HepG2 (cell line): Measurements from ENCODE around the gene ATG9A. TPM values are rescaled to one million over a fixed set of nuclear protein-coding genes. Genes with fewer than 3 reads are reported as not detected.

ENCODE experiments used
- CCAR2 ChIP-seq: fragments of 200-400 bp; formaldehyde crosslinking; optimal IDR thresholded peaks from 2 replicates; pipeline ENCODE3; 2018; ENCODE audit warnings: low read depth, mild to moderate bottlenecking, low read length, moderate library complexity
- CCDC6 ChIP-seq: sonication (generic); formaldehyde crosslinking; IDR thresholded peaks from 2 replicates; pipeline ENCODE4 v1.8.1; 2022; ENCODE audit warnings: mild to moderate bottlenecking, missing genetic modification reagents, moderate library complexity
- CREM ChIP-seq, 2 experiments: sonication (generic) in 1 of 2; formaldehyde crosslinking in 1 of 2; IDR thresholded peaks; 2 replicates each; pipeline versions ENCODE4 v1.4.0 to v1.6.1; 2016 to 2020; ENCODE audit warnings: antibody characterized with exemption in 1 of 2, mild to moderate bottlenecking in 1 of 2, missing genetic modification reagents in 1 of 2
- HNRNPK ChIP-seq: fragments of 200-400 bp; formaldehyde crosslinking; IDR thresholded peaks from 2 replicates; pipeline ENCODE4 v1.6.1; 2018; ENCODE audit warnings: low read length, low read depth, moderate library complexity, mild to moderate bottlenecking; ENCODE audit not compliant: poor library complexity, severe bottlenecking
- MAFF ChIP-seq: IDR thresholded peaks from 2 replicates; pipeline ENCODE4 v1.6.1; 2011; ENCODE audit warnings: low read depth, low read length, improper control_type of control experiment
- MBD4 ChIP-seq: IDR thresholded peaks from 2 replicates; pipeline ENCODE4 v1.6.1; 2012; ENCODE audit warnings: low read length, inconsistent platforms, borderline replicate concordance
- NCOA5 ChIP-seq: sonication (generic); formaldehyde crosslinking; IDR thresholded peaks from 2 replicates; pipeline ENCODE4 v1.4.0; 2020; ENCODE audit warnings: missing genetic modification reagents
- NR2F2 ChIP-seq: IDR thresholded peaks from 2 replicates; pipeline ENCODE4 v1.6.1; 2012; ENCODE audit warnings: low read depth, inconsistent platforms, borderline replicate concordance
- PLRG1 ChIP-seq: fragments of 450-650 bp; conservative IDR thresholded peaks from 2 replicates; pipeline ENCODE4 v1.6.1; 2016
- SMAD1 ChIP-seq: sonication (generic); formaldehyde crosslinking; IDR thresholded peaks from 2 replicates; pipeline ENCODE4 v1.4.0; 2020; ENCODE audit warnings: missing genetic modification reagents, low read depth, mild to moderate bottlenecking, borderline replicate concordance
- SNAPC2 ChIP-seq: sonication (generic); formaldehyde crosslinking; IDR thresholded peaks from 2 replicates; pipeline ENCODE4 v1.8.1; 2022; ENCODE audit warnings: mild to moderate bottlenecking, missing genetic modification reagents
- SOX6 ChIP-seq, 2 experiments: fragments of 450-650 bp in 1 of 2; sonication (generic) in 1 of 2; formaldehyde crosslinking in 1 of 2; IDR thresholded peaks; 2 replicates each; pipeline versions ENCODE4 v1.4.0 to v1.6.1; 2017 to 2020; ENCODE audit warnings: antibody characterized with exemption in 1 of 2, mild to moderate bottlenecking in 1 of 2, missing genetic modification reagents in 1 of 2
- ZEB1 ChIP-seq: IDR thresholded peaks from 2 replicates; pipeline ENCODE4 v1.6.1; 2012; ENCODE audit warnings: mild to moderate bottlenecking, low read depth, inconsistent platforms; ENCODE audit not compliant: insufficient replicate concordance
- ZFP1 ChIP-seq: IDR thresholded peaks from 2 replicates; pipeline ENCODE4 v1.6.1; 2016
- ZNF101 ChIP-seq: sonication (generic); formaldehyde crosslinking; IDR thresholded peaks from 2 replicates; pipeline ENCODE4 v1.4.0; 2020; ENCODE audit warnings: mild to moderate bottlenecking, low read depth, missing genetic modification reagents, borderline replicate concordance
- ZNF232 ChIP-seq: sonication (generic); formaldehyde crosslinking; IDR thresholded peaks from 2 replicates; pipeline ENCODE4 v1.4.0; 2020; ENCODE audit warnings: missing genetic modification reagents, borderline replicate concordance
- ZNF317 ChIP-seq: sonication (generic); formaldehyde crosslinking; IDR thresholded peaks from 2 replicates; pipeline ENCODE4 v1.5.0; 2020; ENCODE audit warnings: mild to moderate bottlenecking, missing genetic modification reagents
- ZNF343 ChIP-seq: sonication (generic); formaldehyde crosslinking; IDR thresholded peaks from 2 replicates; pipeline ENCODE4 v1.4.0; 2020; ENCODE audit warnings: mild to moderate bottlenecking, missing genetic modification reagents
- ZNF569 ChIP-seq: sonication (generic); formaldehyde crosslinking; IDR thresholded peaks from 2 replicates; pipeline ENCODE4 v1.5.0; 2020; ENCODE audit warnings: mild to moderate bottlenecking, missing genetic modification reagents, moderate library complexity, borderline replicate concordance
- ZNF644 ChIP-seq: IDR thresholded peaks from 2 replicates; pipeline ENCODE4 v1.6.1; 2016; ENCODE audit warnings: low read depth
- ZNF7 ChIP-seq: IDR thresholded peaks from 2 replicates; pipeline ENCODE4 v1.6.1; 2016; ENCODE audit warnings: missing biosample characterization, missing genetic modification reagents
- ZNF782 ChIP-seq: sonication (generic); formaldehyde crosslinking; IDR thresholded peaks from 2 replicates; pipeline ENCODE4 v1.4.0; 2020; ENCODE audit warnings: missing genetic modification reagents, mild to moderate bottlenecking, borderline replicate concordance
- polyA plus RNA-seq, 8 experiments: library from polyadenylated mRNA; depleted of rRNA in 3 of 8; stranded (reverse) in 7 of 8; unstranded in 1 of 8; fragments of >200 nt; fragmentation: Illumina TruSeq in 4 of 8; extraction: Trizol in 4 of 8; gene quantifications; 2 replicates each; pipeline versions ENCODE4 v1.2.1 to v1.2.3, GENCODE V29; 2011 to 2016; ENCODE audit warnings: low read depth in 4 of 8, missing spikeins in 1 of 8, mixed read lengths in 1 of 8; ENCODE audit not compliant: insufficient read depth in 1 of 8
- total RNA-seq, 5 experiments: library from RNA; depleted of rRNA; stranded (reverse); fragments of >200 nt; fragmentation: Illumina TruSeq; extraction: Trizol; gene quantifications; 2 replicates each; pipeline ENCODE4 v1.2.3, GENCODE V29; 2016; ENCODE audit warnings: low read depth in 1 of 5
- TF ChIP-seq, protein P1 (sequence below): IDR thresholded peaks from 2 replicates; pipeline ENCODE4 v1.6.1; 2016; ENCODE audit warnings: low read depth, control low read depth
- TF ChIP-seq, protein P2 (sequence below): sonication (generic); formaldehyde crosslinking; IDR thresholded peaks from 2 replicates; pipeline ENCODE4 v1.5.1; 2020; ENCODE audit warnings: mild to moderate bottlenecking, missing genetic modification reagents

ATG9A gene
- total and polyA plus RNA-seq, 2 of the 13 experiments (the other 11 are each of a cell fraction or from before 2014, with no cell fraction given) = 35.0 to 131 TPM

DNA sequence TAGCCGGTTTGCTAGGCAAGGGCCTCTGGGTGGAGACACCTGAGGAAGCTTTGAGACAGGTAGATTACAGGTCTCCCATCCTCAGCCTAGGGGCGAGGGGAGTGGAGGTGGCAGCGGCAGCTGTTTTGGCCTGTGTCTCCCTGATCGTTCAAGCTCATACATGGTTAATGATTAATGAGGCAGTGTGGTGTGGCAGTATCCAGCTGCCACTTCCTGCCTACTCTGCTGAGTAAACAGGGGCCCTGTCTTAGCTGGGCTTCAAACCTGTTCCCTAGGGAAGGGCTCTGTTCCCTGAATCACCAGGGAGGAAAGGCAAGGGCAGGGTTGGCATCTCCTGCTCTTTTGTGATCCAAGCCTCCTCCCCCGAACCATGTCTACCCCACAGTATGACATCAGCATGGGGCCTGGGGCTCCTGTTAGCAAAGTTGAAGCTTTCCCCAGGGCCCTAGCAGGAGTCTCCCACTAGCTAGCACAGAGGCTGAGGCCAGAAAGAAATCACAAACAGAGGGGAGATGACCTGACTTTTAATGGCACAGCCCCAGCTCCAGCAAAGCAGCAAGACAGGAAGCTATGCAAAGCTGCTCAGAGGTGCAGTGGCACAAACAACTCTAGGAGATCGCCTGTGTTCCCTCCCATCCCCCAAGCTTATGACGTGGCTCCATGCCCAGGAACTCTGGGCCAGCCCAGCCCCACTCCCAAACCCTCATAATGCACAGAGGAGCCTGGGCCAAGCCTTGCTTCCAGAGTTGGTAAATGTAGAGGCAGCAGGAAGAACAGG is 20.0 kb upstream of the ATG9A start (continued):
- TF ChIP-seq CREM (IDR thresholded peaks at IDR 0.05) (peak; percentile 91), CREM (CRISPR knock-in tag; IDR thresholded peaks at IDR 0.05) (no peak), ZNF569 (peak; percentile 66; the same call in 1 of the 2 replicates), MAFF (peak; percentile 39; the same call in 1 of the 2 replicates), CCAR2 (no peak), MBD4 (no peak), ZNF101 (CRISPR knock-in tag) (no peak), ZNF7 (CRISPR knock-in tag) (no peak), ZNF343 (peak; percentile 85), ZFP1 (CRISPR knock-in tag) (0 out of 2 replicates have a peak, but pooled peaks have one; percentile 43), SNAPC2 (peak; percentile 95), SOX6 (IDR thresholded peaks at IDR 0.05) (no peak), SOX6 (CRISPR knock-in tag; IDR thresholded peaks at IDR 0.05) (peak; percentile 73), ZEB1 (peak; percentile 62), NR2F2 (0 out of 2 replicates have a peak, but pooled peaks have one; percentile 50), HNRNPK (no peak), ZNF317 (CRISPR knock-in tag) (no peak), ZNF782 (CRISPR knock-in tag) (no peak), ZNF644 (CRISPR knock-in tag) (0 out of 2 replicates have a peak, but pooled peaks have one; percentile 35), SMAD1 (CRISPR knock-in tag) (no peak), PLRG1 (no peak), NCOA5 (CRISPR knock-in tag) (no peak), CCDC6 (no peak), ZNF232 (CRISPR knock-in tag) (peak; percentile 15; the same call in 1 of the 2 replicates)
- TF ChIP-seq, protein P1, sequence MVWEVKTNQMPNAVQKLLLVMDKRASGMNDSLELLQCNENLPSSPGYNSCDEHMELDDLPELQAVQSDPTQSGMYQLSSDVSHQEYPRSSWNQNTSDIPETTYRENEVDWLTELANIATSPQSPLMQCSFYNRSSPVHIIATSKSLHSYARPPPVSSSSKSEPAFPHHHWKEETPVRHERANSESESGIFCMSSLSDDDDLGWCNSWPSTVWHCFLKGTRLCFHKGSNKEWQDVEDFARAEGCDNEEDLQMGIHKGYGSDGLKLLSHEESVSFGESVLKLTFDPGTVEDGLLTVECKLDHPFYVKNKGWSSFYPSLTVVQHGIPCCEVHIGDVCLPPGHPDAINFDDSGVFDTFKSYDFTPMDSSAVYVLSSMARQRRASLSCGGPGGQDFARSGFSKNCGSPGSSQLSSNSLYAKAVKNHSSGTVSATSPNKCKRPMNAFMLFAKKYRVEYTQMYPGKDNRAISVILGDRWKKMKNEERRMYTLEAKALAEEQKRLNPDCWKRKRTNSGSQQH (CRISPR knock-in tag) = no peak; the same call in 1 of the 2 replicates
- TF ChIP-seq, protein P2, sequence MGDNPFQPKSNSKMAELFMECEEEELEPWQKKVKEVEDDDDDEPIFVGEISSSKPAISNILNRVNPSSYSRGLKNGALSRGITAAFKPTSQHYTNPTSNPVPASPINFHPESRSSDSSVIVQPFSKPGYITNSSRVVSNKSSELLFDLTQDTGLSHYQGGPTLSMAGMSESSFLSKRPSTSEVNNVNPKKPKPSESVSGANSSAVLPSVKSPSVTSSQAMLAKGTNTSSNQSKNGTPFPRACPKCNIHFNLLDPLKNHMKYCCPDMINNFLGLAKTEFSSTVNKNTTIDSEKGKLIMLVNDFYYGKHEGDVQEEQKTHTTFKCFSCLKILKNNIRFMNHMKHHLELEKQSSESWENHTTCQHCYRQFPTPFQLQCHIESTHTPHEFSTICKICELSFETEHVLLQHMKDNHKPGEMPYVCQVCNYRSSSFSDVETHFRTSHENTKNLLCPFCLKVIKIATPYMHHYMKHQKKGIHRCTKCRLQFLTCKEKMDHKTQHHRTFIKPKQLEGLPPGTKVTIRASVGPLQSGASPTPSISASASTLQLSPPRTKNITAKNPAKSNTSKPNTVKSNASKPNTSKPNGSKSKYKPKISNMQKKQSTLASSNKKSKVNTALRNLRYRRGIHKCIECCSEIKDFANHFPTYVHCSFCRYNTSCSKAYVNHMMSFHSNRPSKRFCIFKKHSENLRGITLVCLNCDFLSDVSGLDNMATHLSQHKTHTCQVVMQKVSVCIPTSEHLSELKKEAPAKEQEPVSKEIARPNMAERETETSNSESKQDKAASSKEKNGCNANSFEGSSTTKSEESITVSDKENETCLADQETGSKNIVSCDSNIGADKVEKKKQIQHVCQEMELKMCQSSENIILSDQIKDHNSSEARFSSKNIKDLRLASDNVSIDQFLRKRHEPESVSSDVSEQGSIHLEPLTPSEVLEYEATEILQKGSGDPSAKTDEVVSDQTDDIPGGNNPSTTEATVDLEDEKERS = peak; percentile 88; the same call in 1 of the 2 replicates
